NK-92 (cell line): ENCODE data around the gene LTN1.

Experiments used
- DNase-seq: peaks from one replicate; lab custom pipeline; 2025; ENCODE audit not compliant: unreplicated experiment; lab: John Stamatoyannopoulos, UW

Gene LTN1

GRCh38 chr21:28928578-28929420 is 63.9 kb downstream of the LTN1 start:
- no peak for DNase-seq

- DNase-seq, result no peak
These were observed 65.5 kb downstream of the LTN1 start for GRCh38 chr21:28927130-28927529.

GRCh38 chr21:28923439-28923975 is 69.2 kb downstream of the LTN1 start:
- no peak for DNase-seq

GRCh38 chr21:28922368-28922767 is 70.3 kb downstream of the LTN1 start:
- no peak for DNase-seq

GRCh38 chr21:28916150-28916893 is 76.4 kb downstream of the LTN1 start:
- no peak for DNase-seq

- DNase-seq, result no peak
These were observed 79.6 kb downstream of the LTN1 start for GRCh38 chr21:28913071-28913470.

- DNase-seq, result no peak
These were observed 82.3 kb downstream of the LTN1 start for GRCh38 chr21:28910280-28910887.

- DNase-seq, result no peak
These were observed 84.3 kb downstream of the LTN1 start for GRCh38 chr21:28908351-28908750.

GRCh38 chr21:28906841-28907240 is 85.8 kb downstream of the LTN1 start:
- no peak for DNase-seq

- no peak for DNase-seq
These were observed 86.4 kb downstream of the LTN1 start for GRCh38 chr21:28906236-28906635.

- no peak for DNase-seq
These were observed 87.7 kb downstream of the LTN1 start for GRCh38 chr21:28904961-28905435.

- no peak for DNase-seq
These were observed 89.2 kb downstream of the LTN1 start for GRCh38 chr21:28903448-28903847.

GRCh38 chr21:28900481-28900880 is 92.2 kb downstream of the LTN1 start:
- no peak for DNase-seq

- no peak for DNase-seq
These were observed 92.9 kb downstream of the LTN1 start for GRCh38 chr21:28899744-28900143.

GRCh38 chr21:28899220-28899619 is 93.5 kb downstream of the LTN1 start:
- no peak for DNase-seq

GRCh38 chr21:28893687-28894086 is 99.0 kb downstream of the LTN1 start:
- no peak for DNase-seq

GRCh38 chr21:28892199-28893111 is 100.2 kb downstream of the LTN1 start:
- DNase-seq, result no peak

GRCh38 chr21:28885853-28886177 is 106.9 kb downstream of the LTN1 start:
- no peak for DNase-seq

- DNase-seq, result peak; percentile 85
These were observed 107.5 kb downstream of the LTN1 start for GRCh38 chr21:28884976-28885852.

GRCh38 chr21:28884481-28884880 is 108.2 kb downstream of the LTN1 start:
- DNase-seq, result no peak
